ENCODE data around the gene FANCI.

Gene FANCI

GRCh38 chr15:89243691-89244573 lies at the start of gene FANCI:
FANCI (plus strand) TSS chr15:89243979; CDS start chr15:89247648, 3,669 bp downstream.
- peak; percentile 95 to 96 for DNase-seq

GRCh38 chr15:89194608-89195007 lies 49.2 kb upstream of the FANCI start:
- no peak for DNase-seq

- no peak for DNase-seq
Measured at GRCh38 chr15:89195836-89196235, 47.9 kb upstream of the FANCI start.

GRCh38 chr15:89196241-89196640 lies 47.5 kb upstream of the FANCI start:
- DNase-seq = no peak

- no peak for DNase-seq
Measured at GRCh38 chr15:89196994-89197393, 46.8 kb upstream of the FANCI start.

- DNase-seq = no peak
Measured at GRCh38 chr15:89197503-89197971, 46.2 kb upstream of the FANCI start.

- DNase-seq = no peak
Measured at GRCh38 chr15:89198196-89198595, 45.6 kb upstream of the FANCI start.

- DNase-seq = no peak
Measured at GRCh38 chr15:89198934-89199333, 44.8 kb upstream of the FANCI start.

- no peak for DNase-seq
Measured at GRCh38 chr15:89199746-89200145, 44.0 kb upstream of the FANCI start.

GRCh38 chr15:89200182-89200581 lies 43.6 kb upstream of the FANCI start:
- DNase-seq = no peak

GRCh38 chr15:89201465-89202005 lies 42.2 kb upstream of the FANCI start:
- no peak for DNase-seq

GRCh38 chr15:89203705-89204273 lies 40.0 kb upstream of the FANCI start:
- DNase-seq = no peak

- no peak for DNase-seq
Measured at GRCh38 chr15:89205991-89206585, 37.7 kb upstream of the FANCI start.

GRCh38 chr15:89206908-89207331 lies 36.9 kb upstream of the FANCI start:
- DNase-seq = peak; percentile 67 to 72

GRCh38 chr15:89208256-89208655 lies 35.5 kb upstream of the FANCI start:
- DNase-seq = no peak

- no peak for DNase-seq
Measured at GRCh38 chr15:89209057-89209456, 34.7 kb upstream of the FANCI start.

- DNase-seq = no peak
Measured at GRCh38 chr15:89211678-89212170, 32.1 kb upstream of the FANCI start.

- DNase-seq = no peak
Measured at GRCh38 chr15:89215627-89216026, 28.2 kb upstream of the FANCI start.

- no peak for DNase-seq
Measured at GRCh38 chr15:89217031-89217430, 26.7 kb upstream of the FANCI start.

GRCh38 chr15:89217686-89218376 lies 25.9 kb upstream of the FANCI start:
- no peak for DNase-seq

GRCh38 chr15:89218531-89218930 lies 25.2 kb upstream of the FANCI start:
- no peak for DNase-seq

- no peak for DNase-seq
Measured at GRCh38 chr15:89221543-89221942, 22.2 kb upstream of the FANCI start, which contains the start of gene RLBP1. RLBP1 (minus strand) TSS chr15:89221579; CDS start chr15:89218975, 2,604 bp downstream.

- DNase-seq = no peak
Measured at GRCh38 chr15:89225588-89225987, 18.2 kb upstream of the FANCI start.

All from CD4-positive, alpha-beta T cell treated with Interleukin-1 beta for 1 hour (primary cell).